ENCODE results near the gene SFTA2. TPM values are rescaled to one million over a fixed set of nuclear protein-coding genes. Genes with fewer than 3 reads are reported as not detected.

The SFTA2 gene
- total RNA-seq, 1 donor from 2014 or later = 2.7 TPM

DNA sequence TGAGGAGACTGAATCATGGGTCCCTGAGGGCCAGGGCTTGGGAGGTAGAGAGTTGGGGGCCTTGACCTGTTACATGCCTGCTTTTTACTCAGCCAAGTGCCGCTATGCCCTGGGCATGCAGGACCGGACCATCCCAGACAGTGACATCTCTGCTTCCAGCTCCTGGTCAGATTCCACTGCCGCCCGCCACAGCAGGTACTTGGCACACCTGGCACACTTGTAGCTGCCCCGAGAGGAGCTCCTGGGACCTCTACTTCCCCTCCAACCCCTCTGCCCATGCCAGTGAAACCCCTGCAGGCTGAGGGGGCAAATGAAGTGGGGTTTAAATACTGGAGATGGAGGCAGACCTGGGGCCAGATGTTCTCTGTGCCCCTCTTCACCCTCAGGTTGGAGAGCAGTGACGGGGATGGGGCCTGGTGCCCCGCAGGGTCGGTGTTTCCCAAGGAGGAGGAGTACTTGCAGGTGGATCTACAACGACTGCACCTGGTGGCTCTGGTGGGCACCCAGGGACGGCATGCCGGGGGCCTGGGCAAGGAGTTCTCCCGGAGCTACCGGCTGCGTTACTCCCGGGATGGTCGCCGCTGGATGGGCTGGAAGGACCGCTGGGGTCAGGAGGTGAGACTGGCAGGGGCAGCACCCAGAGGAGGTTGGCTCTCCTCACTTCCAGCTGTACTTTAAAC, 43.0 kb downstream of the SFTA2 start:
- Mint-ChIP-seq H3K27ac (no peak overlapping the region), H3K4me1 (ENCODE audit: unreplicated experiment) (peaks cover 43% of the 10 kb centered on the region), H3K4me3 (no peak overlapping the region), H3K27me3 (no peaks in the 10 kb centered on the region), H3K9me3 (no peaks in the 10 kb centered on the region), H3K36me3 (peaks cover 21% of the 10 kb centered on the region)
- no peak for DNase-seq (ENCODE audit: extremely low spot score, unreplicated experiment)
- TF ChIP-seq, protein P1, sequence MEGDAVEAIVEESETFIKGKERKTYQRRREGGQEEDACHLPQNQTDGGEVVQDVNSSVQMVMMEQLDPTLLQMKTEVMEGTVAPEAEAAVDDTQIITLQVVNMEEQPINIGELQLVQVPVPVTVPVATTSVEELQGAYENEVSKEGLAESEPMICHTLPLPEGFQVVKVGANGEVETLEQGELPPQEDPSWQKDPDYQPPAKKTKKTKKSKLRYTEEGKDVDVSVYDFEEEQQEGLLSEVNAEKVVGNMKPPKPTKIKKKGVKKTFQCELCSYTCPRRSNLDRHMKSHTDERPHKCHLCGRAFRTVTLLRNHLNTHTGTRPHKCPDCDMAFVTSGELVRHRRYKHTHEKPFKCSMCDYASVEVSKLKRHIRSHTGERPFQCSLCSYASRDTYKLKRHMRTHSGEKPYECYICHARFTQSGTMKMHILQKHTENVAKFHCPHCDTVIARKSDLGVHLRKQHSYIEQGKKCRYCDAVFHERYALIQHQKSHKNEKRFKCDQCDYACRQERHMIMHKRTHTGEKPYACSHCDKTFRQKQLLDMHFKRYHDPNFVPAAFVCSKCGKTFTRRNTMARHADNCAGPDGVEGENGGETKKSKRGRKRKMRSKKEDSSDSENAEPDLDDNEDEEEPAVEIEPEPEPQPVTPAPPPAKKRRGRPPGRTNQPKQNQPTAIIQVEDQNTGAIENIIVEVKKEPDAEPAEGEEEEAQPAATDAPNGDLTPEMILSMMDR (conservative IDR thresholded peaks at IDR 0.05) = no peak

DNA sequence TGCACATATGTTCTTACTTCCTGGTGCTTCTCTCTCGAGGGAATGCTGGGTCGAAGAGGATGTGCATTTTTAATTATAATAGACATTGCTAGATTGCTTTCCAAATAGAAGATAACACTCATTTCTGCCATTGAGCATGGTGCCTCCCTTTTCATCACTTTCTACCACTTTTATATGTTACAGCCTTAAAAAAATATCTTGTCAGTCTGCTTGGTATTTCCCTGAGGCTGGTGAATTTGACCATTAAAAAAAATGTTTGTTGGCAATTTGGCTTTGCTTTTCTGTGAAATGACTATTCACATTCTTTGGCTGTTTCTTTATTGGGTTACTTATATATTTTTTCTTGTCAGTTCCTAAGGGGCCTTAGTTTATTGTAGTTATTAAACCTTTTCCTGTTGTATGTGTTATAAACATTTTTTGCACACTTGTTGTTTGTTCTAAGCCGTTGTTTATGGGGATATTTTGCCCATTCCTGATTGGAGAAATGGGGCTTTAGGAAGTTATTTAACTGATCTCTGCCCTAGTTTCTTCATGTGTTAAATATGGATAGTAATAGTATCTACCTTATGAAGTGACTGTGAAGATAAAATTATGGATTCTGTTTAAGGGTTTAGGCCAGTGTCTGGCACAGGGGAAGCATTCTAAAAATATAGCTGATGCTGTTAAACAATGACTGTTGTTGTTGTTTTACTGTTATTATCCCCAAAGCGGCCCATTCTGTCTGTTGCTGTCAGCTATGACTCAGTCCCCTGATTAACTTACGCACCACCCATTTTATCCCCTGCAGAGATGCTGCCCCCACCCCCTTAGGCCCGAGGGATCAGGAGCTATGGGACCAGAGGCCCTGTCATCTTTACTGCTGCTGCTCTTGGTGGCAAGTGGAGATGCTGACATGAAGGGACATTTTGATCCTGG, 43.8 kb downstream of the SFTA2 start:
- Mint-ChIP-seq H3K27me3 (no peaks in the 10 kb centered on the region), H3K9me3 (no peaks in the 10 kb centered on the region), H3K27ac (peak overlapping the region; percentile 52), H3K4me3 (peak overlapping the region; percentile 13), H3K4me1 (ENCODE audit: unreplicated experiment) (peaks cover 47% of the 10 kb centered on the region), H3K36me3 (peaks cover 21% of the 10 kb centered on the region)
- TF ChIP-seq, protein P1 (conservative IDR thresholded peaks at IDR 0.05) = no peak
- no peak for DNase-seq (ENCODE audit: extremely low spot score, unreplicated experiment)

DNA sequence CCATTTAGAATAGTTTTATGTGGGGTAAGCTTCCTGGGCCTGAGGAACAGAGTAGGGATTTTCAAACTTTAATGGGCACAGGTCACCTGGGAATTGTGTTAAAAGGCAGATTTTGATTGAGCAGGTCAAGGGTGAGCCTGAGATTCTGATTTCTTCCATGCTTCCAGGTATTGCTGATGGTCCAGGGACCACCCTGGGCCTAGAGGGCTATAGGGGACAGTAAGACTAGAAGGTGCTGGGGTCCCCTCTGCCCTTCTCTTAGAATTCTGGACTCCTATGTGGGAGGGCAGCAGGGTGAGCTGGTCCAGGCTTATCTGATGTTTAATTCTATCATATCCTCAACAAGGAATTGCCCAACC, 45.1 kb downstream of the SFTA2 start:
- no peaks in the 10 kb centered on the region for H3K9me3 Mint-ChIP-seq
- peaks cover 16% of the 10 kb centered on the region for H3K36me3 Mint-ChIP-seq
- peak overlapping the region; percentile 93 for H3K4me3 Mint-ChIP-seq
- DNase-seq (ENCODE audit: extremely low spot score, unreplicated experiment) = no peak
- TF ChIP-seq, protein P1 (conservative IDR thresholded peaks at IDR 0.05) = no peak
- H3K4me1 Mint-ChIP-seq (ENCODE audit: unreplicated experiment) = peaks cover 52% of the 10 kb centered on the region
- H3K27me3 Mint-ChIP-seq = no peaks in the 10 kb centered on the region
- peak overlapping the region; percentile 99 for H3K27ac Mint-ChIP-seq

DNA sequence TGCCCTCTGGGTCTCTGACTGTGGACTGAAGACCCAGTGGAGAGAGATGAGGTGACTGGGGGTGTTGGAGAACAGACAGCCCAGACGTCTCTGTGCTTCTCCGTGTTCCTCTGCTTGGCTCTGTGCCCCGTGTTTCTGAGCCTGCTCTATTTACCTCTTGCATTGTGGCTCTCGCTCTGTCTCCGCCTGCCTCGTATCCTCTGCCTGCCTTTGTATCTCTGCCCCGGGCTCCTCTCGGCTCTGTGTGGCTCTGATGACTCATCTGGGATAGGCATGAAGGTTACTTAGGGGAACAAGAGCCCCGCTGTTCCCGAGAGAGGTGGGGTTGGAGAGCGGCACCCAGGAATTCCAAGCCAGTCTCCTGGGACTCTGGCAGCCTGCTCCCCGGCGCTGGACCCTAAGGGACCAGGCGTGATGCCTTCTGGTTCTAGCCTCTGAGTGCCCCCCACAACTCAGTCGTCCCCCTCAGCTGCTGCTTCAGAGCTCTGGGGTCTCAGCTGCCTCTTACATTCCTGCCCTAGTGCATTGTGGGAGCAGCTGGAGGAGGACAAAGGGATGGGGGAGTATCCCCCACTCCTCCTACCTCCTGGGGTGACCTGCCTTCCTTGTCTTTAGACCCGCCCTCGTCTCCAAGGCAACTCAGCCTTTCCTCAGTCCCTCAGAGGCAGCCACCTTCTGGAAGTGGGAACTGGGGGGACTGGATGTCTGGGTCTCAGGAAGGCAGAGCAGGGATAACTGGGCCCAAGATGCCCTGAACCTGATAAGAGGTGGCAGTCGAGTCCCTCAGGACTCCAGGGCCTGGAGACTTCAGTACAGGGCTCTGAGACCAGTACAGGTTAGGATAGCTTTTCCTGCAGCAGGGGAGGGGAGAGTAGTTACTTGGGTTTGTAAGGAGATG, 45.7 kb downstream of the SFTA2 start:
- H3K4me1 Mint-ChIP-seq (ENCODE audit: unreplicated experiment) = peaks cover 58% of the 10 kb centered on the region
- peak overlapping the region; percentile 93 for H3K4me3 Mint-ChIP-seq
- no peaks in the 10 kb centered on the region for H3K27me3 Mint-ChIP-seq
- no peak for DNase-seq (ENCODE audit: extremely low spot score, unreplicated experiment)
- H3K27ac Mint-ChIP-seq = peak overlapping the region; percentile 99
- H3K9me3 Mint-ChIP-seq = no peaks in the 10 kb centered on the region
- TF ChIP-seq, protein P1 (conservative IDR thresholded peaks at IDR 0.05) = no peak
- peaks cover 16% of the 10 kb centered on the region for H3K36me3 Mint-ChIP-seq

DNA sequence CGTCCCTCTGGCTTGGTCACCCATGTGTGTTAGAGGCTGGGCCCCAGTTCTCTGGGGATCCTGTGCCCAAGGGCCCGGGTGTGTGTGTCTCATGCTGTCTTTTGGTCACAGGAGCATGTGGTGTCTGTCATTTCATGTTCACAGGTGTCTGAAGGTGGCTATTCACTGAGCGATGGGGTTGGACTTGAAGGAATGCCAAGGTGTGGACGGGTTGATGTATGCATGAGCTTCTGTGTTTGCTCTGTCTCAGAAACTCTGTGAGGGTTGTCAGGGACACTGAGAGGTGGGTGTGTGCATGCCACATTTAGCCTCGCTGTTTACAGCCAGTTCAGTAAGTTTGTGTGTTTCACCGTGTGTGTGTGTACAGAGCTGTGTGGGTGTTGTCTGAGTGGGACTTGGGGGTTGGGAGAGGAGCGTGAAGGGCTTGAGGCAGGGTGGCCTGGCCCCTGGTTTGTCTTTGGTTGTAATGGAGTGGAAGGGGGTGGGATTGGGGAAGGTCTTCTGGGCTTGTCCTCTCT, 46.4 kb downstream of the SFTA2 start:
- Mint-ChIP-seq H3K27ac (peak overlapping the region; percentile 99), H3K4me1 (ENCODE audit: unreplicated experiment) (peaks cover 63% of the 10 kb centered on the region), H3K9me3 (no peaks in the 10 kb centered on the region), H3K36me3 (peaks cover 15% of the 10 kb centered on the region), H3K4me3 (peak overlapping the region; percentile 93), H3K27me3 (no peaks in the 10 kb centered on the region)
- no peak for DNase-seq (ENCODE audit: extremely low spot score, unreplicated experiment)
- TF ChIP-seq, protein P1 (conservative IDR thresholded peaks at IDR 0.05) = no peak

Data from type B pancreatic cell (in vitro differentiated cells).